ENCODE measurements around the gene ZNF628.
A peak's percentile ranks its signal among the peaks of the same experiment; 100 is the strongest.

GRCh38 chr19:55486043-55486970 is 9.9 kb downstream of the ZNF628 start:
- TF ChIP-seq CTCF (IDR thresholded peaks at IDR 0.05 in 8 of 11, conservative IDR thresholded peaks at IDR 0.05 in 3 of 11) (peak in 3 of 11 experiments; percentile 7 to 23 (median 19)), POLR2AphosphoS5 (IDR thresholded peaks at IDR 0.05) (peak in 2 of 3 donors; percentile 9 to 32), POLR2A (IDR thresholded peaks at IDR 0.05) (no peak)

Measured in spleen (tissue), 7 donors.